Measurements from ENCODE around the gene CPNE5. TPM values are rescaled to one million over a fixed set of nuclear protein-coding genes. Genes with fewer than 3 reads are reported as not detected.

The CPNE5 gene
- total and polyA plus RNA-seq, 2 of the 4 experiments (the other 2 are of a cell fraction): 0.07 TPM; not detected in 1

DNA sequence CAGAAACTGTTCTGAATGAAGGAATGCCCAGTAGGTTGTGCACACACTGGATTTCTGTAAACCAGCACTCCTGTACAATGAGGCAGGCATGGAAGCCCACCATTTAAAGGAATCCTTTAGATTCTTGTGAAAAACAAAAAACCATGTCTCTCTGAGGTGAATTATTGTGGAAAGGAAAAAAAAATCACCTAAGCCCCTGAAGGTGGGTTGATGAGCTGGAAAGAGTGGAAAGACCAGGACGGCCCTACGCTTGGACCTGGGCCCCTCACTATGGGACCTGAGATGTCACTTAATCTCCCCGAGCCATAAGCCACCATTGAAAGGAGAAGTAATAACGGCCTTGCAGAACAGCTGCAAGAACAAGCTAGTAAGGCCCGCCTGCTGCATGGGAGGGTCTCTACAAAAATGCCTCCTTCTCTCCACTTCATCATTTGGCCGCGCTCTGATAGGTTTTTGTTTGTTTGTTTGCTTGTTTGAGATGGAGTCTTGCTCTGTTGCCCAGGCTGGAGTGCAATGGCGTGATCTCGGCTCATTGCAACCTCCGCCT lies 72.8 kb downstream of the CPNE5 start:
- dilution Hi-C loops (cut with HindIII; ENCODE audit: low sequenced_read_pairs, unreplicated experiment) (no loop called here), in situ Hi-C loops (cut with MboI; ENCODE audit: low sequenced_read_pairs) (loop anchor here (5.0 kb wide), 2 partner anchors 246 to 446 kb away; no protein-coding TSS in a partner anchor), intact Hi-C loops (cut with micrococcal nuclease) (loop anchor here (1.0 to 5.0 kb wide), 6 partner anchors 86 to 446 kb away; partner anchors contain the start of genes C6orf89 and PPIL1)
- H3K4me2 ChIP-seq (ENCODE audit: low read depth, low read length): no peak overlapping the region
- H3K9ac ChIP-seq (ENCODE audit: low read depth, low read length): no peak overlapping the region
- no peak overlapping the region for H3K4me3 ChIP-seq (ENCODE audit: insufficient read depth, low read depth, low read length)
- H2AK9ac ChIP-seq (replicated peaks; ENCODE audit: low read depth, low read length, poor library complexity): no peak overlapping the region
- ChIA-PET POLR2A (ENCODE audit: unreplicated experiment) (no interaction called here), CTCF (interaction anchor here (0.6 to 2.3 kb wide), 8 partner anchors 15 to 444 kb away, joined by 3 to 28 read pairs (median 4); partner anchors contain the start of gene PPIL1)
- no peak overlapping the region for H2BK120ac ChIP-seq (ENCODE audit: low read depth, low read length)
- H3K9me3 ChIP-seq (ENCODE audit: control insufficient read depth, insufficient read depth, low read length): no peaks in the 10 kb centered on the region
- no peaks in the 10 kb centered on the region for H3K79me1 ChIP-seq (ENCODE audit: low read depth in 1 of 2, low read length in 2 of 2)
- H2BK20ac ChIP-seq (ENCODE audit: low read depth, low read length): no peak overlapping the region
- H3K36me3 ChIP-seq (ENCODE audit: control insufficient read depth, insufficient read depth, low read length): no peaks in the 10 kb centered on the region
- WGBS, 2 experiments (ENCODE audit: extremely low coverage in 2 of 2, insufficient read length in 1 of 2): 100% methylated on average over 2 of the region's 10 CpGs; no CpG with 5 or more reads in 1 of the 2 experiments
- DNase-seq: no peak
- H3K27me3 ChIP-seq (ENCODE audit: control insufficient read depth, insufficient read depth, low read length): peaks cover 9% of the 10 kb centered on the region
- no peak overlapping the region for H3K56ac ChIP-seq (ENCODE audit: extremely low read depth, insufficient read depth, low read length)
- H2AFZ ChIP-seq (replicated peaks; ENCODE audit: low read length, poor library complexity): peak overlapping the region; percentile 67
- H3K4ac ChIP-seq (ENCODE audit: low read depth, low read length): no peak overlapping the region
- H3K27ac ChIP-seq (ENCODE audit: insufficient read depth, low read length): no peak overlapping the region
- peaks cover 17% of the 10 kb centered on the region for H3K9me1 ChIP-seq (ENCODE audit: insufficient read depth, low read length)
- no peak overlapping the region for H3K18ac ChIP-seq (ENCODE audit: low read depth, low read length)
- no peak overlapping the region for H2BK15ac ChIP-seq (ENCODE audit: low read depth, low read length)
- no TSS peak for BruUV-seq (replicated peaks)
- no peaks in the 10 kb centered on the region for H4K20me1 ChIP-seq (ENCODE audit: insufficient read depth, low read length)
- no peak for ATAC-seq (ENCODE audit: low read depth)
- H3K4me1 ChIP-seq (ENCODE audit: control insufficient read depth, insufficient read depth, low read length): peaks cover 11% of the 10 kb centered on the region
- no peak overlapping the region for H2AK5ac ChIP-seq (ENCODE audit: low read depth, low read length)
- H3K14ac ChIP-seq (replicated peaks; ENCODE audit: low read depth, low read length): no peak overlapping the region
- H2BK5ac ChIP-seq (ENCODE audit: low read depth, low read length, poor library complexity, severe bottlenecking): no peak overlapping the region
- H4K5ac ChIP-seq (ENCODE audit: low read depth, low read length): no peak overlapping the region
- no peak overlapping the region for H4K91ac ChIP-seq (ENCODE audit: insufficient read depth, low read depth, low read length)
- H4K8ac ChIP-seq (ENCODE audit: low read depth in 2 of 2, low read length in 2 of 2): no peak overlapping the region
- TF ChIP-seq, protein P1, sequence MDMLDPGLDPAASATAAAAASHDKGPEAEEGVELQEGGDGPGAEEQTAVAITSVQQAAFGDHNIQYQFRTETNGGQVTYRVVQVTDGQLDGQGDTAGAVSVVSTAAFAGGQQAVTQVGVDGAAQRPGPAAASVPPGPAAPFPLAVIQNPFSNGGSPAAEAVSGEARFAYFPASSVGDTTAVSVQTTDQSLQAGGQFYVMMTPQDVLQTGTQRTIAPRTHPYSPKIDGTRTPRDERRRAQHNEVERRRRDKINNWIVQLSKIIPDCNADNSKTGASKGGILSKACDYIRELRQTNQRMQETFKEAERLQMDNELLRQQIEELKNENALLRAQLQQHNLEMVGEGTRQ (IDR thresholded peaks at IDR 0.05; ENCODE audit: low read depth, low read length): no peak
- TF ChIP-seq, protein P2, sequence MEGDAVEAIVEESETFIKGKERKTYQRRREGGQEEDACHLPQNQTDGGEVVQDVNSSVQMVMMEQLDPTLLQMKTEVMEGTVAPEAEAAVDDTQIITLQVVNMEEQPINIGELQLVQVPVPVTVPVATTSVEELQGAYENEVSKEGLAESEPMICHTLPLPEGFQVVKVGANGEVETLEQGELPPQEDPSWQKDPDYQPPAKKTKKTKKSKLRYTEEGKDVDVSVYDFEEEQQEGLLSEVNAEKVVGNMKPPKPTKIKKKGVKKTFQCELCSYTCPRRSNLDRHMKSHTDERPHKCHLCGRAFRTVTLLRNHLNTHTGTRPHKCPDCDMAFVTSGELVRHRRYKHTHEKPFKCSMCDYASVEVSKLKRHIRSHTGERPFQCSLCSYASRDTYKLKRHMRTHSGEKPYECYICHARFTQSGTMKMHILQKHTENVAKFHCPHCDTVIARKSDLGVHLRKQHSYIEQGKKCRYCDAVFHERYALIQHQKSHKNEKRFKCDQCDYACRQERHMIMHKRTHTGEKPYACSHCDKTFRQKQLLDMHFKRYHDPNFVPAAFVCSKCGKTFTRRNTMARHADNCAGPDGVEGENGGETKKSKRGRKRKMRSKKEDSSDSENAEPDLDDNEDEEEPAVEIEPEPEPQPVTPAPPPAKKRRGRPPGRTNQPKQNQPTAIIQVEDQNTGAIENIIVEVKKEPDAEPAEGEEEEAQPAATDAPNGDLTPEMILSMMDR (conservative IDR thresholded peaks at IDR 0.05; ENCODE audit: low read depth, low read length): no peak
- TF ChIP-seq, protein P3, sequence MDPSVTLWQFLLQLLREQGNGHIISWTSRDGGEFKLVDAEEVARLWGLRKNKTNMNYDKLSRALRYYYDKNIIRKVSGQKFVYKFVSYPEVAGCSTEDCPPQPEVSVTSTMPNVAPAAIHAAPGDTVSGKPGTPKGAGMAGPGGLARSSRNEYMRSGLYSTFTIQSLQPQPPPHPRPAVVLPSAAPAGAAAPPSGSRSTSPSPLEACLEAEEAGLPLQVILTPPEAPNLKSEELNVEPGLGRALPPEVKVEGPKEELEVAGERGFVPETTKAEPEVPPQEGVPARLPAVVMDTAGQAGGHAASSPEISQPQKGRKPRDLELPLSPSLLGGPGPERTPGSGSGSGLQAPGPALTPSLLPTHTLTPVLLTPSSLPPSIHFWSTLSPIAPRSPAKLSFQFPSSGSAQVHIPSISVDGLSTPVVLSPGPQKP (IDR thresholded peaks at IDR 0.05; ENCODE audit: borderline replicate concordance, low read depth, low read length): no peak
- no peak for TF ChIP-seq BHLHE40 (IDR thresholded peaks at IDR 0.05; ENCODE audit: low read depth, low read length)
- TF ChIP-seq RFX5 (IDR thresholded peaks at IDR 0.05; ENCODE audit: low read depth, low read length): no peak
- no peak for TF ChIP-seq NFE2L2 (IDR thresholded peaks at IDR 0.05; ENCODE audit: low read depth, low read length)
- no peak for TF ChIP-seq MXI1 (IDR thresholded peaks at IDR 0.05; ENCODE audit: borderline replicate concordance, low read depth, low read length)
- TF ChIP-seq CEBPB (IDR thresholded peaks at IDR 0.05; ENCODE audit: low read depth, low read length): no peak
- TF ChIP-seq RCOR1 (IDR thresholded peaks at IDR 0.05; ENCODE audit: insufficient replicate concordance, low read length): no peak
- TF ChIP-seq MAFK (IDR thresholded peaks at IDR 0.05; ENCODE audit: low read depth, low read length): no peak
- TF ChIP-seq FOS (IDR thresholded peaks at IDR 0.05; ENCODE audit: low read depth, low read length): no peak
- no peak for TF ChIP-seq SMC3 (IDR thresholded peaks at IDR 0.05; ENCODE audit: low read depth, low read length)
- TF ChIP-seq MAZ (IDR thresholded peaks at IDR 0.05; ENCODE audit: borderline replicate concordance, low read depth, low read length): no peak
- no peak for TF ChIP-seq POLR2A (IDR thresholded peaks at IDR 0.05; ENCODE audit: low read depth, low read length)
- TF ChIP-seq RAD21 (IDR thresholded peaks at IDR 0.05; ENCODE audit: low read length): no peak
- no peak overlapping the region for H3K23ac ChIP-seq (ENCODE audit: low read depth, low read length)
